ENCODE data around the gene NELL1. TPM values are rescaled to one million over a fixed set of nuclear protein-coding genes. Genes with fewer than 3 reads are reported as not detected.

Gene NELL1
- total and polyA plus RNA-seq, 5 donors from 2014 or later = not detected

GRCh38 chr11:20668131-20668809, 1.1 kb upstream of the NELL1 start:
- no peak overlapping the region for H3K4me3 ChIP-seq (ENCODE audit: low read depth, low read length)
- ATAC-seq (ENCODE audit: low read depth in 2 of 2) (no peak), DNase-seq (no peak)
- H3K4me3 Mint-ChIP-seq = peak overlapping the region in 2 of 4 donors; percentile 20 to 28
- H3K27ac Mint-ChIP-seq = no peak overlapping the region
- H3K36me3 ChIP-seq (ENCODE audit: control insufficient read depth, insufficient read depth, low read length) = no peaks in the 10 kb centered on the region
- no peaks in the 10 kb centered on the region for H3K36me3 Mint-ChIP-seq
- no peak overlapping the region for H3K27ac ChIP-seq (ENCODE audit: insufficient read depth, low read length, poor library complexity, severe bottlenecking)
- peaks cover 0 to 7% (median 0%) of the 10 kb centered on the region in 4 donors for H3K4me1 Mint-ChIP-seq
- peaks cover 29% of the 10 kb centered on the region for H3K27me3 ChIP-seq (ENCODE audit: control insufficient read depth, insufficient read depth, low read length)
- no peaks in the 10 kb centered on the region for H3K4me1 ChIP-seq (ENCODE audit: control insufficient read depth, insufficient read depth, low read length, poor library complexity, severe bottlenecking)
- H3K9me3 Mint-ChIP-seq = peaks cover 0 to 3% (median 0%) of the 10 kb centered on the region in 7 donors
- H3K27me3 Mint-ChIP-seq = peaks cover 62% of the 10 kb centered on the region
- H3K9me3 ChIP-seq (ENCODE audit: control insufficient read depth in 2 of 2, low read length in 2 of 2) = peaks cover 0 to 2% of the 10 kb centered on the region in 2 experiments

- Histone ChIP-seq H3K36me3 (ENCODE audit: control insufficient read depth, insufficient read depth, low read length) (no peaks in the 10 kb centered on the region), H3K4me1 (ENCODE audit: control insufficient read depth, insufficient read depth, low read length, poor library complexity, severe bottlenecking) (no peaks in the 10 kb centered on the region), H3K4me3 (ENCODE audit: low read depth, low read length) (no peak overlapping the region), H3K27ac (ENCODE audit: insufficient read depth, low read length, poor library complexity, severe bottlenecking) (no peak overlapping the region), H3K9me3 (ENCODE audit: control insufficient read depth in 2 of 2, low read length in 2 of 2) (peaks cover 0 to 2% of the 10 kb centered on the region in 2 experiments), H3K27me3 (ENCODE audit: control insufficient read depth, insufficient read depth, low read length) (peaks cover 29% of the 10 kb centered on the region)
- Mint-ChIP-seq H3K4me3 (no peak overlapping the region), H3K9me3 (peaks cover 0 to 3% (median 0%) of the 10 kb centered on the region in 7 donors), H3K27me3 (peaks cover 57% of the 10 kb centered on the region), H3K4me1 (peaks cover 0 to 7% (median 0%) of the 10 kb centered on the region in 4 donors), H3K27ac (no peak overlapping the region), H3K36me3 (no peaks in the 10 kb centered on the region)
- no peak for ATAC-seq (ENCODE audit: low read depth in 2 of 2)
- DNase-seq = no peak
These were observed 666 bp downstream of the NELL1 start for GRCh38 chr11:20669820-20670684.

- H3K27ac Mint-ChIP-seq = no peak overlapping the region
- peaks cover 25% of the 10 kb centered on the region for H3K27me3 ChIP-seq (ENCODE audit: control insufficient read depth, insufficient read depth, low read length)
- no peak overlapping the region for H3K4me3 Mint-ChIP-seq
- no peaks in the 10 kb centered on the region for H3K4me1 ChIP-seq (ENCODE audit: control insufficient read depth, insufficient read depth, low read length, poor library complexity, severe bottlenecking)
- H3K4me1 Mint-ChIP-seq = peaks cover 0 to 7% (median 0%) of the 10 kb centered on the region in 4 donors
- ATAC-seq (ENCODE audit: low read depth in 2 of 2) = no peak
- H3K27ac ChIP-seq (ENCODE audit: insufficient read depth, low read length, poor library complexity, severe bottlenecking) = no peak overlapping the region
- H3K27me3 Mint-ChIP-seq = peaks cover 53% of the 10 kb centered on the region
- peaks cover 0 to 4% (median 0%) of the 10 kb centered on the region in 7 donors for H3K9me3 Mint-ChIP-seq
- no peak overlapping the region for H3K4me3 ChIP-seq (ENCODE audit: low read depth, low read length)
- no peaks in the 10 kb centered on the region for H3K36me3 Mint-ChIP-seq
- no peaks in the 10 kb centered on the region for H3K36me3 ChIP-seq (ENCODE audit: control insufficient read depth, insufficient read depth, low read length)
- DNase-seq = no peak
- H3K9me3 ChIP-seq (ENCODE audit: control insufficient read depth in 2 of 2, low read length in 2 of 2) = peaks cover 0 to 2% of the 10 kb centered on the region in 2 experiments
These were observed 1.6 kb downstream of the NELL1 start for GRCh38 chr11:20670932-20671403.

GRCh38 chr11:20671856-20672546, 2.6 kb downstream of the NELL1 start:
- Histone ChIP-seq H3K4me3 (ENCODE audit: low read depth, low read length) (no peak overlapping the region), H3K27me3 (ENCODE audit: control insufficient read depth, insufficient read depth, low read length) (peaks cover 23% of the 10 kb centered on the region), H3K27ac (ENCODE audit: insufficient read depth, low read length, poor library complexity, severe bottlenecking) (no peak overlapping the region), H3K9me3 (ENCODE audit: control insufficient read depth in 2 of 2, low read length in 2 of 2) (peaks cover 0 to 2% of the 10 kb centered on the region in 2 experiments), H3K4me1 (ENCODE audit: control insufficient read depth, insufficient read depth, low read length, poor library complexity, severe bottlenecking) (no peaks in the 10 kb centered on the region), H3K36me3 (ENCODE audit: control insufficient read depth, insufficient read depth, low read length) (no peaks in the 10 kb centered on the region)
- DNase-seq = no peak
- peaks cover 0 to 4% (median 0%) of the 10 kb centered on the region in 7 donors for H3K9me3 Mint-ChIP-seq
- H3K27ac Mint-ChIP-seq = no peak overlapping the region
- H3K4me3 Mint-ChIP-seq = no peak overlapping the region
- H3K27me3 Mint-ChIP-seq = peaks cover 42% of the 10 kb centered on the region
- H3K4me1 Mint-ChIP-seq = peaks cover 0 to 7% (median 0%) of the 10 kb centered on the region in 4 donors
- ATAC-seq (ENCODE audit: low read depth in 2 of 2) = no peak
- no peaks in the 10 kb centered on the region for H3K36me3 Mint-ChIP-seq

DNA sequence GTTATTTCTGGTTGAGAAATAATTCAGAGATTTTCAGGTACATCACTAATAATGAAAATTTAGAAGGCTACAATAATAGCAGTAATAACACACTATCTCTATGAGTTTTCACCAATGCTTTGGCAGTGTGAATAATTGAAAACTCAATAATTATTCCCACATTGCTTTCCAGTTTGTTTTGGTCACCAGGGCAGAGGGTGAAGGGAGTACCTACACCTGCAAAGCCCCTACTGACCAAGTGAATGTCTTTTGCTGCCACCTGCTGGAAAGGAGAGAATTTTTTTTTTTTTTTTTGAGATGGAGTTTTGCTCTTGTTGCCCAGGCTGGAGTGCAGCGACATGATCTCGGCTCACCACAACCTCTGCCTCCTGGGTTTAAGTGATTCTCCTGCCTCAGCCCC, 3.2 kb downstream of the NELL1 start:
- H3K27me3 Mint-ChIP-seq = peaks cover 37% of the 10 kb centered on the region
- no peak for DNase-seq
- H3K4me3 ChIP-seq (ENCODE audit: low read depth, low read length) = no peak overlapping the region
- H3K4me1 ChIP-seq (ENCODE audit: control insufficient read depth, insufficient read depth, low read length, poor library complexity, severe bottlenecking) = no peaks in the 10 kb centered on the region
- H3K4me3 Mint-ChIP-seq = no peak overlapping the region
- H3K9me3 ChIP-seq (ENCODE audit: control insufficient read depth in 2 of 2, low read length in 2 of 2) = peaks cover 0 to 2% of the 10 kb centered on the region in 2 experiments
- peaks cover 0 to 4% (median 0%) of the 10 kb centered on the region in 7 donors for H3K9me3 Mint-ChIP-seq
- H3K4me1 Mint-ChIP-seq = peaks cover 0 to 7% (median 0%) of the 10 kb centered on the region in 4 donors
- ATAC-seq (ENCODE audit: low read depth in 2 of 2) = no peak
- H3K27me3 ChIP-seq (ENCODE audit: control insufficient read depth, insufficient read depth, low read length) = peaks cover 18% of the 10 kb centered on the region
- H3K27ac ChIP-seq (ENCODE audit: insufficient read depth, low read length, poor library complexity, severe bottlenecking) = no peak overlapping the region
- H3K36me3 ChIP-seq (ENCODE audit: control insufficient read depth, insufficient read depth, low read length) = no peaks in the 10 kb centered on the region
- no peaks in the 10 kb centered on the region for H3K36me3 Mint-ChIP-seq
- H3K27ac Mint-ChIP-seq = no peak overlapping the region

DNA sequence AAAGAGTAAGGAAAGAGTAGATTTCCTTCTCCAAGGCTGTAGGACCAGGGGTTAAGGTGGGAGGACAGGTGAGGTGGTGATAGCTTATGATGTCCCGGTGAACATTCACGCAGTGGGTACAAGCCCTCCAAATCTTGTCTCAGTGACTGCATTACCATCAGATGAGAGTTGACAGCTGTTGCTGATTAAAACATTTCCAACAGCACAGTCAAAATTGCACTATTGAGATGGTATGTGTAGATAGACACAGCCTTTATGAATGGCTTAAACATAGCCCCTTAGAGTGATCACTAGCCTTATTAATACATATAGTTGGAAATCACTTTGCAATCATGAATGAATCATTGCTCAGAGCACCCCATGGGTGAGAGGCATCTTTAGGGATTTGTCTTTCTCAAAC, 7.3 kb downstream of the NELL1 start:
- Histone ChIP-seq H3K36me3 (ENCODE audit: control insufficient read depth, insufficient read depth, low read length) (no peaks in the 10 kb centered on the region), H3K4me3 (ENCODE audit: low read depth, low read length) (no peak overlapping the region), H3K4me1 (ENCODE audit: control insufficient read depth, insufficient read depth, low read length, poor library complexity, severe bottlenecking) (no peaks in the 10 kb centered on the region), H3K27ac (ENCODE audit: insufficient read depth, low read length, poor library complexity, severe bottlenecking) (no peak overlapping the region), H3K9me3 (ENCODE audit: control insufficient read depth in 2 of 2, low read length in 2 of 2) (no peaks in the 10 kb centered on the region), H3K27me3 (ENCODE audit: control insufficient read depth, insufficient read depth, low read length) (no peaks in the 10 kb centered on the region)
- no peak overlapping the region for H3K4me3 Mint-ChIP-seq
- no peaks in the 10 kb centered on the region for H3K4me1 Mint-ChIP-seq
- peaks cover 12% of the 10 kb centered on the region for H3K27me3 Mint-ChIP-seq
- ATAC-seq (ENCODE audit: low read depth in 2 of 2) = no peak
- H3K27ac Mint-ChIP-seq = no peak overlapping the region
- no peak for DNase-seq
- peaks cover 0 to 3% (median 0%) of the 10 kb centered on the region in 7 donors for H3K9me3 Mint-ChIP-seq
- H3K36me3 Mint-ChIP-seq = no peaks in the 10 kb centered on the region

- no peaks in the 10 kb centered on the region for H3K27me3 ChIP-seq (ENCODE audit: control insufficient read depth, insufficient read depth, low read length)
- Mint-ChIP-seq H3K9me3 (peaks cover 0 to 5% (median 0%) of the 10 kb centered on the region in 7 donors), H3K27me3 (no peaks in the 10 kb centered on the region), H3K4me3 (no peak overlapping the region), H3K27ac (no peak overlapping the region), H3K36me3 (no peaks in the 10 kb centered on the region), H3K4me1 (no peaks in the 10 kb centered on the region)
- DNase-seq (no peak), ATAC-seq (ENCODE audit: low read depth in 2 of 2) (no peak)
- H3K4me3 ChIP-seq (ENCODE audit: low read depth, low read length) = no peak overlapping the region
- no peaks in the 10 kb centered on the region for H3K36me3 ChIP-seq (ENCODE audit: control insufficient read depth, insufficient read depth, low read length)
- no peaks in the 10 kb centered on the region for H3K9me3 ChIP-seq (ENCODE audit: control insufficient read depth in 2 of 2, low read length in 2 of 2)
- no peak overlapping the region for H3K27ac ChIP-seq (ENCODE audit: insufficient read depth, low read length, poor library complexity, severe bottlenecking)
- H3K4me1 ChIP-seq (ENCODE audit: control insufficient read depth, insufficient read depth, low read length, poor library complexity, severe bottlenecking) = no peaks in the 10 kb centered on the region
These were observed 19.4 kb downstream of the NELL1 start for GRCh38 chr11:20688761-20689160.
